Astrocyte of the hippocampus (primary cell): ENCODE data around the gene PJA1.

Source experiments
- DNase-seq: peaks from one replicate; pipeline ENCODE4 v3.0.0; 2011; ENCODE audit warnings: low read depth, low spot score

PJA1 gene

GRCh38 chrX:69113723-69114122, 51.5 kb downstream of the PJA1 start:
- no peak for DNase-seq
